Activated CD4-positive, alpha-beta T cell treated with anti-CD3 and anti-CD28 coated beads for 24 hours (primary cell): ENCODE measurements around the gene GNB3.

Experiments
- DNase-seq, 2 donors: peaks; one replicate each; pipeline ENCODE4 v3.0.0-alpha.2; 2020; ENCODE audit warnings: low read depth in 2 of 2

Gene GNB3

GRCh38 chr12:6823182-6824084 is 17.3 kb upstream of the GNB3 start:
- DNase-seq = no peak

DNA sequence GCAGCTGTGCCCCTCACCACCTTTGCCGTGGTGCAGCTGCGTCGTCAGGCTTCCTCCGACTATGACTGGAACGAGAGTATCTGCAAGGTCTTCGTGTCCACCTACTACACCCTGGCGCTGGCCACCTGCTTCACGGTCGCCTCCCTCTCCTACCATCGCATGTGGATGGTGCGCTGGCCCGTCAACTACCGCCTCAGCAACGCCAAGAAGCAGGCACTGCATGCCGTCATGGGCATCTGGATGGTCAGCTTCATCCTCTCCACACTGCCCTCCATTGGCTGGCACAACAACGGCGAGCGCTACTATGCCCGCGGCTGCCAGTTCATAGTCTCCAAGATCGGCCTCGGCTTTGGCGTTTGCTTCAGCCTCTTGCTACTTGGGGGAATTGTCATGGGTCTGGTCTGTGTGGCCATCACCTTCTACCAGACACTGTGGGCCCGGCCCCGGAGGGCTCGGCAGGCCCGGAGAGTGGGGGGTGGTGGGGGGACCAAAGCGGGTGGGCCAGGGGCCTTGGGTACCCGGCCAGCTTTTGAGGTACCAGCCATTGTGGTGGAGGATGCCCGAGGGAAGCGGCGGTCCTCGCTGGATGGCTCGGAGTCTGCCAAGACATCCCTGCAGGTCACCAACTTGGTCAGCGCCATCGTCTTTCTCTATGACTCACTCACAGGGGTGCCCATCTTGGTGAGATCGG is 16.5 kb upstream of the GNB3 start:
- no peak for DNase-seq

GRCh38 chr12:6824901-6825381 is 15.8 kb upstream of the GNB3 start:
- no peak for DNase-seq

DNA sequence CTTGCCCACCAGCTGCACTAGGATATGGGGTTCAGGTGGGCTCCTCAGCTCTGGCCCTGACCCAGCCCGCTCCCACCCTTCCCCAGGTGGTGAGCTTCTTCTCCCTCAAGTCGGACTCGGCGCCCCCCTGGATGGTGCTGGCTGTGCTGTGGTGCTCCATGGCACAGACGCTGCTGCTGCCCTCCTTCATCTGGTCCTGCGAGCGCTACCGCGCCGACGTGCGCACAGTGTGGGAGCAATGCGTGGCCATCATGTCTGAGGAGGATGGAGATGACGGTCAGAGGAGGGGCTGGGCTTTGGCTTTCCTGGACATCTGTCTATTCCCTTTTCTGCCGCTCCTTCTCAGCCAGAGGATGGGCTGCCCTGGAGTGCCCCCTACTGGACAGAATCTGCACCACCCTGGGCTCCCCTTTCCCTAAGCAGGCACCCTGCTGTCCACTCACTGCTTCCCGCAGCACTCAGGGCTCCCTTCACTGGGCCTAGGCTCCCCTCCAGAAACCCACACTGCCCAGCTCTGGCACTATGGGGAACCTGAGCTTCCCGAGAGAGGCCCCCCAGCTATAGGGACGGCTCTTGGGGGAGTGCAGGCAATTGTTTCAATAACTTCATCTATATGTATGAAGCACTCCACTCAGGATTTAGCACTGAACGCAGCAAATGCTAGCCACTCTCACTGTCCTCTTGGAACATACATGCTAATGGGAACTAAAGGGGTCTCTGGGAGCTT is 15.2 kb upstream of the GNB3 start:
- DNase-seq = peak; percentile 83 to 84

DNA sequence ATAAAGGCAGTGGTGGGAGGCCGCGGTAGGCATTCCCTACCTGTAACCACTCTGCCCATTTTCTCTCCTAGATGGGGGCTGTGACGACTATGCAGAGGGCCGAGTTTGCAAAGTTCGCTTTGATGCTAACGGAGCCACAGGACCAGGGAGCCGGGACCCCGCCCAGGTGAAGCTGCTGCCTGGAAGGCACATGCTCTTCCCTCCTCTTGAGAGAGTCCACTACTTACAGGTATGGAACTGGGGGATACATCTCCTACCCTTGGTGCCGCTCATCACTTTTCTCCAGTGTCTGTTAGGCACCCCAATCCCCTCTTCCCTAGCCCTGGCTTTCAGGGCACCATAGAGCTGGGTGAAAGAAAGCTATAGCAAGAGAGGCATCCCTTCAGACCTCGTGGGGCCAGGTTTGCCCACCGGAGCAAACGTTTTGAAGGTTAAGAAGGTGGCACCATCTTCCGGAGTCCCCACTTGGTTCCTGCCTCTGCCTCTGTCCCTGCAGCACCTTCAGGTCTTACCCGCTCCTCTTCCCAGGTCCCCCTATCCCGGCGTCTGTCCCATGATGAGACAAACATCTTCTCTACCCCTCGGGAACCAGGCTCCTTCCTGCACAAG is 14.5 kb upstream of the GNB3 start:
- DNase-seq = no peak

DNA sequence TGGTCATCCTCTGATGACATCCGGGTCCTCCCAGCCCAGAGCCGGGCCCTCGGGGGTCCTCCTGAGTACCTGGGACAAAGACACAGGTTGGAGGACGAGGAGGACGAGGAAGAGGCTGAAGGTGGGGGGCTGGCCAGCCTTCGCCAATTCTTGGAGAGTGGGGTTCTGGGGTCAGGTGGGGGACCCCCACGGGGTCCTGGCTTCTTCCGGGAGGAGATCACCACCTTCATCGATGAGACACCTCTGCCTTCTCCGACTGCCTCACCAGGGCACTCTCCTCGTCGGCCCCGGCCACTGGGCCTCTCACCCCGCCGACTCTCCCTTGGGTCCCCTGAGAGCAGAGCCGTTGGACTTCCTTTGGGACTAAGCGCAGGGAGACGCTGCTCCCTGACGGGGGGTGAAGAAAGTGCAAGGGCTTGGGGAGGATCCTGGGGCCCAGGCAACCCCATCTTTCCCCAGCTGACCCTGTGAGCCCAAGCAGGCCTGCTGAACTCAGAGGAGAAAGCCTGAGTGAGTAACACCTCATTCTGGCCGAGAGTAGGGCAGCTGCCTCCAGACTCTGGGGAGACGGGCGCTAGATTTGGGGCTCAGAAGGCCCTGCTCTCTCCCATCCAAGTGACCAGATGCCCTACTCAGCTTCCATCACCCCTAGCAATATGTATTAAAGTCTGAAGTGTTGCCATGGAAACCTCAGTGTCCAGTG is 13.8 kb upstream of the GNB3 start:
- DNase-seq = no peak

DNA sequence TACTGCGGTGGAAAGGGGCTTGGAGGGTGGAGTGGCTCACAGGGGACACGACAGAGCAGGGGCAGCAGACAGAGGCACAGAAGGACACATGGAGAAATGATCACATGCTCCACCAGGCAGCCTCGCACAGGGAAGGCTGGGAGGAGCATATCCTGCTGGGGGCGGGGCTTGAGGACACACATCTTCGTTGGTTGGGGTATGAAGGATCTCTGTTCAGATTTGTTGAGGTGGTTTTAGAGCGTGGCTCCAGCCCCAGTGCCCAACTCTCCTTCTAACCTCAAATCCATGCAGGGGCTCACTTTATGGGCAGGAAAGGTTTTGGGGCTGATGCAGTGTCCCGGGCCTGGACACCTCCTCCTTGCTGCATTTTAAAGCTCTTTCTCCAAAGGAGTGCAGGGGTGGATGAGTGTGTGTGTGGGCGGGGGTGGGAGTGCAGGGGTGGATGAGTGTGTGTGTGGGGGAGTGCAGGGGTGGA is 13.3 kb upstream of the GNB3 start:
- peak; percentile 39 to 61 for DNase-seq

DNA sequence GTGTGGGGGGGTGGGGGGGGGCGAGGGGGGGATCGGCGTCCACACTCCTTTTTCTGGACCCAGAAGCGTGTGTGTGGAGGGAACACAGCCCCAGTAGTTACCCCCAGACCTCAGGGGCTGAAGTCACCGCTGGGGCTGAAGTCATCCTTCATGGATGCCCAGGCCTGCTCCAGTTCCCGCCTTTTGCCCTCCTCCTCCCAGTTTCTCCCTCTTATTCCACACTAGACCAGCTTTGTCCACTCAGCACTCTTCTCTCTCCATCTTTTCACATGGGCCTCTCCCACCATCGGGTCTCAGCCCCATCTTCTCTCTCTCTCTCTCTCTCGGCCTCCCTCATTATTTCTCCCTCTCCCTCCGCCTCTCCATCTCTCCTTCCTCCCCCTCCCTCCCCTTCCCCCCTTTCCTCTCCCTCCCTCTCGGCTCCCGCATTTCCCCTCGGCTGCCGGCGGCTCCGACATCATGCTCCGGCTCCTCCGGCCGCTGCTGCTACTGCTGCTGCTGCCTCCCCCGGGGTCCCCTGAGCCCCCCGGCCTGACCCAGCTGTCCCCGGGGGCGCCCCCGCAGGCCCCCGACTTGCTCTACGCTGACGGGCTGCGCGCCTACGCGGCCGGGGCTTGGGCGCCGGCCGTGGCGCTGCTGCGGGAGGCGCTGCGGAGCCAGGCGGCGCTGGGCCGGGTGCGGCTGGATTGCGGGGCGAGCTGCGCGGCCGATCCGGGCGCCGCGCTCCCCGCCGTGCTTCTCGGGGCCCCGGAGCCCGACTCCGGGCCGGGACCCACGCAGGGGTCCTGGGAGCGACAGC is 12.5 kb upstream of the GNB3 start, which contains the start of gene P3H3:
P3H3 (plus strand) TSS at position 426 of the 799 bp plus-strand sequence; CDS start at position 460, 34 bp downstream.
- no peak for DNase-seq

- no peak for DNase-seq
Measured at GRCh38 chr12:6828781-6829535, 11.8 kb upstream of the GNB3 start.

GRCh38 chr12:6829536-6830220 is 11.0 kb upstream of the GNB3 start:
- no peak for DNase-seq

DNA sequence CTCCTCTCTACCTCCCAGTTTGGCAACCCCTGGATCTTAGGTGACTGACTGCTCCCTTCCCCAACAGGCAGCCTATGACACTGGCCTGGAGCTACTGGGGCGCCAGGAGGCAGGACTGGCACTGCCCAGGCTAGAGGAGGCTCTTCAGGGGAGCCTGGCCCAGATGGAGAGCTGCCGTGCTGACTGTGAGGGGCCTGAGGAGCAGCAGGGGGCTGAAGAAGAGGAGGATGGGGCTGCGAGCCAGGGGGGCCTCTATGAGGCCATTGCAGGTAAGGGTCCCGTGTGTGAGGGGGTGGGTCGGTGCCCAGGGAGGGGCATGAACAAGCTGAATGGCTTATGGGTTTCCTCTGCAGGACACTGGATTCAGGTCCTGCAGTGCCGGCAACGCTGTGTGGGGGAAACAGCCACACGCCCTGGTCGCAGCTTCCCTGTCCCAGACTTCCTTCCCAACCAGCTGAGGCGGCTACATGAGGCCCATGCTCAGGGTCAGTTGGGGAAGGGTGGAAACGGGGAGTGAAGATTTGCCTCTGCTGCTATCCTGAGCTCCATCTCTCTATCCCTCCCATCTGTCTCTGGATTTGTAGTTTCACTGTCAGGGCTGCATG is 10.3 kb upstream of the GNB3 start:
- DNase-seq = no peak

DNA sequence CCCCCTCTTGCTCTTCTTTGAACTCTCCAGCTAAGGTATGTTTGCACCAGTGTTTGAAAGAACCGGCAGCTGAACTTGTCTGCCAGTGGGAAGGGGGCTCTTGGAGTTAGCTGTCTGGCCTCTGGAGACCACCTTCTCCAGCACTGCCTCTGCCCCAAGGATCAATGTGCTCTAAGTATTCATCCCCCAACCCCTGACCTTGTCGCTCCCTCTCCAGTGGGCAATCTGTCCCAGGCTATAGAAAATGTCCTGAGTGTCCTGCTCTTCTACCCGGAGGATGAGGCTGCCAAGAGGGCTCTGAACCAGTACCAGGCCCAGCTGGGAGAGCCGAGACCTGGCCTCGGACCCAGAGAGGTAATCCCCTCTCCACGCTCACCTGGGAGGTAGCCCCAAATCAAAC is 9.7 kb upstream of the GNB3 start:
- no peak for DNase-seq

- DNase-seq = no peak
Measured at GRCh38 chr12:6831450-6831995, 9.2 kb upstream of the GNB3 start.

DNA sequence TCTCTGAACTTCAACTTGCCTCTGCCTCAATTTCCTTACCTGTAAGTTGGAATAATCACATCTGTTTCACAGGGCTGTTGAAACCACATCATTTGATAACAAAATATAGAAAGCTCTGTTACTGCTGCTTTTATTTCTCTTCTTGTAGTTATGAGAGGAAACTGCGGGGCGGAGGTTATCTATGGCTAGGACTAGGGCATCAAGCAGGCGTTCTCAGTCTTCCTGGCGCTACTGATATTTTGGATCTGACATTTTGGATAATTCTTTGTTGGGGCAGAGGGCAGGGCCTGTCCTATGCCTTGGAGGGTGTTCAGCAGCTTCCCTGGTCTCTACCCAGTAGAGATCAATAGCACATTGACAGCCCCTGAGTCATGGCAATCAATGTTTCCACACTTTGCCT is 8.6 kb upstream of the GNB3 start:
- no peak for DNase-seq

GRCh38 chr12:6833189-6833890 is 7.4 kb upstream of the GNB3 start:
- DNase-seq = no peak

- DNase-seq = no peak
Measured at GRCh38 chr12:6834254-6834653, 6.5 kb upstream of the GNB3 start.

- no peak for DNase-seq
Measured at GRCh38 chr12:6834873-6835272, 5.9 kb upstream of the GNB3 start.
